ENCODE results near the gene EMSY. TPM values are rescaled to one million over a fixed set of nuclear protein-coding genes. Genes with fewer than 3 reads are reported as not detected.
A peak's percentile ranks its signal among the peaks of the same experiment; 100 is the strongest.

Gene EMSY
- total and polyA plus RNA-seq, 9 of the 15 experiments (the other 6 are each of a cell fraction or from before 2014, with no cell fraction given), result 12.7 to 25.4 (median 17.9) TPM

- FAIRE-seq, result no peak
- in situ Hi-C loops (cut with MboI), result no loop called here
- no peak overlapping the region for H3K4me3 ChIP-seq
- H4K20me1 ChIP-seq (replicated peaks; ENCODE audit: control insufficient read depth, insufficient read depth, low read length), result no peaks in the 10 kb centered on the region
- ATAC-seq, result no peak
- H3K9me1 ChIP-seq (ENCODE audit: control insufficient read depth, insufficient read depth, low read length), result no peaks in the 10 kb centered on the region
- H3K27ac ChIP-seq (ENCODE audit: extremely low read depth, low read depth, low read length), result no peak overlapping the region
- peaks cover 0 to 3% of the 10 kb centered on the region in 2 experiments; a peak in 1 of 5 replicates for H3K27me3 ChIP-seq (ENCODE audit: control insufficient read depth in 2 of 2, insufficient read depth in 2 of 2, low read length in 2 of 2)
- POLR2A ChIA-PET, result interaction anchor here (1.2 kb wide), 1 partner anchor 18 kb away, joined by 3 read pairs; no protein-coding TSS in a partner anchor
- no peak for DNase-seq (ENCODE audit: extremely low read depth in 1 of 4, low spot score in 3 of 4)
- 7% methylated on average over 3 of the region's 3 CpGs for WGBS (ENCODE audit: insufficient coverage, low coverage, missing lambda C conversion rate)
- no peaks in the 10 kb centered on the region for H3K79me2 ChIP-seq (ENCODE audit: control insufficient read depth, insufficient read depth, low read length)
- intact Hi-C loops (cut with micrococcal nuclease), result no loop called here
- TF ChIP-seq L3MBTL2 (IDR thresholded peaks at IDR 0.05), result peak; percentile 72
- TF ChIP-seq MIER1 (IDR thresholded peaks at IDR 0.05; ENCODE audit: low read depth), result no peak
- CTCF ChIA-PET (ENCODE audit: low intra/inter-chr PET ratio), result no interaction called here
- H3K4me1 ChIP-seq (replicated peaks in 1 of 2; ENCODE audit: control insufficient read depth in 2 of 2, insufficient read depth in 2 of 2, low read length in 2 of 2), result no peaks in the 10 kb centered on the region
- no peaks in the 10 kb centered on the region for H3K36me3 ChIP-seq (ENCODE audit: control insufficient read depth, insufficient read depth, low read length)
- BruUV-seq (replicated peaks), result no TSS peak
- H3K9me3 ChIP-seq (replicated peaks; ENCODE audit: control insufficient read depth, insufficient read depth, low read depth, low read length), result no peaks in the 10 kb centered on the region
- no peak overlapping the region for H3K4me2 ChIP-seq (ENCODE audit: insufficient read depth, low read length)
- H3K9ac ChIP-seq (ENCODE audit: insufficient read depth in 1 of 2, low read depth in 2 of 2, low read length in 2 of 2), result no peak overlapping the region
- H2AFZ ChIP-seq (ENCODE audit: low read depth, low read length), result no peak overlapping the region
These were observed 119.5 kb downstream of the EMSY start for GRCh38 chr11:76564364-76564763.

DNA sequence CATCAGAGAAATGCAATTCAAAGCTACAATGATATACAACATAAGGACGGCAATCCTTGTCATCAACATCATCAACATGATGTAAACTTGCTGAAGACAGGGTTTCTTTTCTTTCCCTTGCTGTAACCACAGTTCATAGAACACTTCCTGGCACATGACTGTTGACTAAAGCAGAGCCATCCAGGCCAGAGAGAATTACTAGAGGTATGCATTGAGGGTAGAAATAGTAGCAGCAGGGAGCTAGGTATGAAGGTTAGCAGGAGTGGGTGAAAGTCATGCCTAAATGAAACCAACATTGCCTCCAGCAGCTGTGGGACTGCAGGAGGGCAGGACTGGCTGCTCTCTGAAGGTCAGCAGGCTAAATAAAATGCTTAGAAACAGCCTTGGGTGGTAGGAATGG, 122.0 kb downstream of the EMSY start:
- intact Hi-C loops (cut with micrococcal nuclease) (no loop called here), in situ Hi-C loops (cut with MboI) (no loop called here)
- no peaks in the 10 kb centered on the region for H3K36me3 ChIP-seq (ENCODE audit: control insufficient read depth, insufficient read depth, low read length)
- ATAC-seq, result no peak
- no peak overlapping the region for H3K9ac ChIP-seq (ENCODE audit: insufficient read depth in 1 of 2, low read depth in 2 of 2, low read length in 2 of 2)
- FAIRE-seq, result no peak
- WGBS (ENCODE audit: insufficient coverage, low coverage, missing lambda C conversion rate), result 0% methylated on average over 1 of the region's 1 CpG
- DNase-seq (ENCODE audit: extremely low read depth in 1 of 4, low spot score in 3 of 4), result no peak
- no peak overlapping the region for H3K4me2 ChIP-seq (ENCODE audit: insufficient read depth, low read length)
- no peak overlapping the region for H3K4me3 ChIP-seq
- H4K20me1 ChIP-seq (replicated peaks; ENCODE audit: control insufficient read depth, insufficient read depth, low read length), result no peaks in the 10 kb centered on the region
- H2AFZ ChIP-seq (ENCODE audit: low read depth, low read length), result no peak overlapping the region
- 0 out of 5 replicates have a peak, but pooled peaks cover 0 to 3% of the 10 kb centered on the region in 2 experiments for H3K4me1 ChIP-seq (replicated peaks in 1 of 2; ENCODE audit: control insufficient read depth in 2 of 2, insufficient read depth in 2 of 2, low read length in 2 of 2)
- POLR2A ChIA-PET, result interaction anchor here (1.0 to 1.3 kb wide), 2 partner anchors 11 to 12 kb away, joined by 3 to 5 read pairs; no protein-coding TSS in a partner anchor
- CTCF ChIA-PET (ENCODE audit: low intra/inter-chr PET ratio), result no interaction called here
- no peaks in the 10 kb centered on the region for H3K79me2 ChIP-seq (ENCODE audit: control insufficient read depth, insufficient read depth, low read length)
- H3K9me3 ChIP-seq (replicated peaks; ENCODE audit: control insufficient read depth, insufficient read depth, low read depth, low read length), result no peaks in the 10 kb centered on the region
- H3K9me1 ChIP-seq (ENCODE audit: control insufficient read depth, insufficient read depth, low read length), result no peaks in the 10 kb centered on the region
- BruUV-seq (replicated peaks), result no TSS peak
- no peaks in the 10 kb centered on the region; a peak in 1 of 5 replicates for H3K27me3 ChIP-seq (ENCODE audit: control insufficient read depth in 2 of 2, insufficient read depth in 2 of 2, low read length in 2 of 2)
- no peak overlapping the region for H3K27ac ChIP-seq (ENCODE audit: extremely low read depth, low read depth, low read length)
- TF ChIP-seq CSDE1 (IDR thresholded peaks at IDR 0.05) (no peak), PURB (CRISPR knock-in tag; IDR thresholded peaks at IDR 0.05; ENCODE audit: low read depth) (no peak), CREM (IDR thresholded peaks at IDR 0.05; ENCODE audit: low read depth) (no peak), IRF9 (tag; IDR thresholded peaks at IDR 0.05) (no peak), ZNF324 (CRISPR knock-in tag; IDR thresholded peaks at IDR 0.05) (no peak), TAF9B (IDR thresholded peaks at IDR 0.05; ENCODE audit: partially characterized antibody) (no peak), ZKSCAN8 (CRISPR knock-in tag; IDR thresholded peaks at IDR 0.05) (no peak), KLF16 (IDR thresholded peaks at IDR 0.05) (no peak), ESRRA (IDR thresholded peaks at IDR 0.05; ENCODE audit: borderline replicate concordance, low read depth) (no peak), RBFOX2 (IDR thresholded peaks at IDR 0.05; ENCODE audit: low read depth, low read length) (no peak), CLOCK (CRISPR knock-in tag; IDR thresholded peaks at IDR 0.05; ENCODE audit: borderline replicate concordance) (no peak), XRCC4 (IDR thresholded peaks at IDR 0.05; ENCODE audit: extremely low read depth, insufficient read depth, insufficient read length) (no peak), PHF21A (IDR thresholded peaks at IDR 0.05; ENCODE audit: borderline replicate concordance, low read depth) (no peak)

Measured in K562 (cell line).